Right lobe of liver (tissue), 6 donors: Measurements from ENCODE around the gene CTNND2. TPM values are rescaled to one million over a fixed set of nuclear protein-coding genes. Genes with fewer than 3 reads are reported as not detected.

Experiments
- ATAC-seq, 4 donors: fragments of 200-7000 bp; cut with Tn5 transposase; one replicate each; pipeline ENCODE4 v1.9.1; 2020; ENCODE audit warnings: mild to moderate bottlenecking in 4 of 4, moderate library complexity in 4 of 4
- DNase-seq, 3 donors: peaks; one replicate each; pipeline ENCODE4 v3.0.0-alpha.2; 2020
- H3K27ac ChIP-seq, 3 donors: fragments of 200-600 bp; one replicate each; pipeline ENCODE4 v1.8.0; 2022
- H3K27me3 ChIP-seq, 2 donors: fragments of 200-600 bp; one replicate each; pipeline ENCODE4 v1.8.0; 2022
- H3K36me3 ChIP-seq, 4 donors: fragments of 200-600 bp; sonication (generic) in 1 of 4; one replicate each; pipeline versions ENCODE4 v1.5.1 to v1.8.0; 2017 to 2022; ENCODE audit warnings: control low read depth in 1 of 4
- H3K4me1 ChIP-seq, 4 donors: fragments of 200-600 bp; sonication (generic) in 1 of 4; one replicate each; pipeline versions ENCODE4 v1.5.1 to v1.8.0; 2017 to 2022; ENCODE audit warnings: control low read depth in 1 of 4
- H3K4me3 ChIP-seq, 3 donors: fragments of 200-600 bp; one replicate each; pipeline ENCODE4 v1.8.0; 2022
- H3K9me3 ChIP-seq, 4 donors: fragments of 200-600 bp; sonication (generic) in 1 of 4; one replicate each; pipeline versions ENCODE4 v1.5.1 to v1.8.0; 2017 to 2022; ENCODE audit warnings: control low read depth in 1 of 4
- POLR2A ChIP-seq: fragments of 450-650 bp; IDR thresholded peaks from one replicate; pipeline ENCODE4 v1.6.1; 2017; ENCODE audit warnings: antibody characterized with exemption, mild to moderate bottlenecking
- WGBS: methylation state at CpG from one replicate; pipeline ENCODE4 v1.1.6; 2018; ENCODE audit warnings: low coverage, low lambda C conversion rate; ENCODE audit not compliant: insufficient coverage; ENCODE audit errors: missing lambda C conversion rate; 5-methylcytosine and 5-hydroxymethylcytosine counted together
- intact Hi-C, 2 donors: fragments of 100-400 bp; cut with DNase I; formaldehyde crosslinking; loops; one replicate each; pipeline versions ENCODE4 v1.11.2 to v1.14.1; 2022
- total RNA-seq, 6 experiments: library from RNA; depleted of rRNA in 2 of 6; stranded (reverse); fragments of >200 nt in 2 of 6; fragmentation: NEBNext Ultra II Directional in 3 of 6; extraction: Animal tissue kit (Norgen Biotek cat#: 25700) in 3 of 6; gene quantifications; one replicate each; pipeline versions ENCODE4 v1.1.0 to v1.2.4, GENCODE V29; 2016 to 2023
- TF ChIP-seq, protein P1 (sequence below), 4 donors: fragments of 200-600 bp in 3 of 4; fragments of 450-650 bp in 1 of 4; IDR thresholded peaks; one replicate each; pipeline versions ENCODE4 v1.5.1 to v1.8.0; 2016 to 2022; ENCODE audit warnings: antibody characterized with exemption in 4 of 4, mild to moderate bottlenecking in 2 of 4
- donor health status: DM: no; HTN: yes; CAD: no.
- donor health status: DM: no; HTN: no; CAD: no.
- donor health status: DM: no; HTN: no; CAD: no.
- donor health status: DM: no; HTN: yes; CAD: no.
- donor health status: DM: no; HTN: yes; CAD: no.

Gene CTNND2
- total RNA-seq, 6 experiments from 2014 or later, result 0.06 to 1.5 (median 1.1) TPM

DNA sequence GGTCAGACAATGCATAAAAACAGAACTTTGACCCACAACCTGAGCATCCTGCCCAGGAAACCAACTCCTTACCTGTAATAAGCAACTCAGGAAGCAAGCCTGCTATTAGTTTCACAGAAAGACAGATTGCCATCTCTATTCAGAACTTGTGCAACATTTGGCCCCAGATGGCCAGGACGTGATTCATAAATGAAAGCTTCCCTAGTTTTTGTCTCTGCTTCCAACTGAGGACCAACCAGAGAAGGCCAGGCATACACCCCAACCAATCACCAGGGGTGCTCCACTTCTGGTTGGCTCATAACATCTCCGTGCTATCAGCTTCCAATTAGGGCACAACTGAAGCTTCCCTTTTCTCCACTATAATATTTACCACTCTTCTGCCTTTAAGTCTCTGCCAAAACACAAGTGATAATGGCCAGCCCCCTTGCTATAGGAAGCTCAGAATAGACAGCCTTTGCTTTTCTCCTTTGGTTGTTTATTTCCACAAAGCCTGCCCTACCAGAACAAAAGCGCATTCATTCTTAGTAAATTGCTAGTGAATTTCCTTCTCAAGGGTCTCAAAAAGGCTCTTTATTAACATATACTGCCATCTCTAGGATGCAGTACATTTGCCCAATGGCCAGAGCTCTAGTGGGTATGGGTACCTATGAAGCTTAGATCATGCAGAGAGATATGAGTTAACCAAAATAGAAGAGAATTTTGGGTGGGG, 853.5 kb downstream of the CTNND2 start:
- Histone ChIP-seq H3K36me3 (no peaks in the 10 kb centered on the region), H3K9me3 (no peaks in the 10 kb centered on the region), H3K4me3 (no peak overlapping the region), H3K27ac (no peak overlapping the region), H3K4me1 (no peaks in the 10 kb centered on the region), H3K27me3 (no peaks in the 10 kb centered on the region)
- DNase-seq, result no peak
- ATAC-seq, result no peak
- TF ChIP-seq, protein P1, sequence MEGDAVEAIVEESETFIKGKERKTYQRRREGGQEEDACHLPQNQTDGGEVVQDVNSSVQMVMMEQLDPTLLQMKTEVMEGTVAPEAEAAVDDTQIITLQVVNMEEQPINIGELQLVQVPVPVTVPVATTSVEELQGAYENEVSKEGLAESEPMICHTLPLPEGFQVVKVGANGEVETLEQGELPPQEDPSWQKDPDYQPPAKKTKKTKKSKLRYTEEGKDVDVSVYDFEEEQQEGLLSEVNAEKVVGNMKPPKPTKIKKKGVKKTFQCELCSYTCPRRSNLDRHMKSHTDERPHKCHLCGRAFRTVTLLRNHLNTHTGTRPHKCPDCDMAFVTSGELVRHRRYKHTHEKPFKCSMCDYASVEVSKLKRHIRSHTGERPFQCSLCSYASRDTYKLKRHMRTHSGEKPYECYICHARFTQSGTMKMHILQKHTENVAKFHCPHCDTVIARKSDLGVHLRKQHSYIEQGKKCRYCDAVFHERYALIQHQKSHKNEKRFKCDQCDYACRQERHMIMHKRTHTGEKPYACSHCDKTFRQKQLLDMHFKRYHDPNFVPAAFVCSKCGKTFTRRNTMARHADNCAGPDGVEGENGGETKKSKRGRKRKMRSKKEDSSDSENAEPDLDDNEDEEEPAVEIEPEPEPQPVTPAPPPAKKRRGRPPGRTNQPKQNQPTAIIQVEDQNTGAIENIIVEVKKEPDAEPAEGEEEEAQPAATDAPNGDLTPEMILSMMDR (IDR thresholded peaks at IDR 0.05), result no peak
- TF ChIP-seq POLR2A, result no peak
- intact Hi-C loops, result no loop called here
- 67% methylated on average over 2 of the region's 3 CpGs for WGBS

DNA sequence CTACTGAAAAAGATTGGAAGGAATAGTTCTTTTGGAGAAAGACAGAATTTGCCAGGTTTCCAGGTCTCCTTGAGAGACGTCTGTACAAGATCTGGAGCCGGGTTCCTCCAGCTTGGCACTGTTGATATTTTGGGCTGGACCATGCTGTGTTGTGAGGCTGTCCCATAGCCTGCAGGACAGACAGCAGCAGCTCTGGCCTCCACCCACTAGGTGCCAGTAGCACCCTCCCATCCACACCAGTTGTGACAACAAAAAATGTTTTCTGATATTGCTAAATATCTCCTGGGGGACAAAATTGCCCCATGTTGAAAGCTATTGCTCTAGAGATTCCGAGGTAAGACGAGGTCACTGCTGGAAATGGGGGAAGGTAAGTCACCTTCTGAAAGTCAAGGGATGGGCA, 855.5 kb downstream of the CTNND2 start:
- Histone ChIP-seq H3K36me3 (no peaks in the 10 kb centered on the region), H3K27ac (no peak overlapping the region), H3K27me3 (no peaks in the 10 kb centered on the region), H3K4me3 (no peak overlapping the region), H3K4me1 (no peaks in the 10 kb centered on the region), H3K9me3 (no peaks in the 10 kb centered on the region)
- 39% methylated on average over 3 of the region's 4 CpGs for whole genome bisulfite sequencing
- intact Hi-C loops, result no loop called here
- no peak for ATAC-seq
- TF ChIP-seq POLR2A, result no peak
- TF ChIP-seq, protein P1 (IDR thresholded peaks at IDR 0.05), result peak in 1 of 4 donors; percentile 7
- DNase-seq, result no peak

DNA sequence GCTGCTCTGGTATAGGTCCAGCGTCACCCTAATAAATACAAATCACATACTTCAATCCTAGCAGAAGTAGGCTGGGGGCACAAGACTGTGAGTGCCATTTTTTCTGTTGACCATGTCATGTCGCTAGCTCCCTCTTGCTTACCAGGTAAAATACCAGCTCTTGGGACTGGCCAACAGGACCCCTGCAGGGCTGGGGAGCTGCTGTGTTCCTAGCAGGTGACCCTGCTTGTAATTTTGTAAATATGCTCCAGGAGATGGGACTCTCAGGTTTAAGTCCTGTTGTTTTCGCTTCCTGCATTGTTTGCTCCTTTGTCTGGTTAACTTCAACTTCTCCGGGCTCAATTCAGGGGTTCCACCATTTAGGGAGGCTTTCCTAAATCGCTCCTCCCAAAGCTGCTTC, 856.6 kb downstream of the CTNND2 start:
- no peak overlapping the region for H3K27ac ChIP-seq
- no peak overlapping the region for H3K4me3 ChIP-seq
- no peaks in the 10 kb centered on the region for H3K27me3 ChIP-seq
- no peaks in the 10 kb centered on the region for H3K36me3 ChIP-seq
- no peaks in the 10 kb centered on the region for H3K9me3 ChIP-seq
- DNase-seq, result no peak
- 73% methylated on average over 3 of the region's 5 CpGs for WGBS
- intact Hi-C loops, result no loop called here
- H3K4me1 ChIP-seq, result no peaks in the 10 kb centered on the region
- no peak for ATAC-seq
- TF ChIP-seq POLR2A, result no peak
- TF ChIP-seq, protein P1 (IDR thresholded peaks at IDR 0.05), result no peak

DNA sequence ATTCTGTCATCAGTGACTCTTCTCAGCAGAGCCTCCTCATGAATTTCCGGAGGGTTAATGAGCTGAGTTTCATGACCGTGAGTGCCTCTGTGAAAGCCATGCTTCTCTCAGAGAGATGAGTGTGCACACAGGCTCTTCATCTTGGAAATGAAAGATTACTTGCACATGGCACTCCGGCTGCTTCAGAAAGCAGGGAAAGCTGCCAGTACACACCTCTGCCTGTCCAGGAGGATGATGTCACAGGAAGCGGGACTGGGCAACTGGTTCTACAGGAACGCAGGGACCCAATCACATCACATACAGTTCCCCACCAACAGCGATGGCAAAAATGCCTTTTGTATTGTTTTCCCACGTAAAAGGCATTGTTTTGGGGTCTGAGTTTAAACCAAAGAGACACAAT, 857.2 kb downstream of the CTNND2 start:
- WGBS, result 58% methylated on average over 6 of the region's 7 CpGs
- no peak for TF ChIP-seq POLR2A
- TF ChIP-seq, protein P1 (IDR thresholded peaks at IDR 0.05), result no peak
- ATAC-seq (no peak), DNase-seq (no peak)
- Histone ChIP-seq H3K4me3 (no peak overlapping the region), H3K27ac (no peak overlapping the region), H3K4me1 (no peaks in the 10 kb centered on the region), H3K36me3 (no peaks in the 10 kb centered on the region), H3K27me3 (no peaks in the 10 kb centered on the region), H3K9me3 (no peaks in the 10 kb centered on the region)
- intact Hi-C loops, result no loop called here
